Hematopoietic multipotent progenitor cell treated with erythropoietin and hydrocortisone succinate and interleukin-3 and kit ligand, for 17 days (in vitro differentiated cells): Measurements from ENCODE around the gene TENM4.

Experiments
- DNase-seq: peaks from one replicate; pipeline ENCODE4 v3.0.0-alpha.2; 2015; ENCODE audit warnings: low spot score

Gene TENM4

DNA sequence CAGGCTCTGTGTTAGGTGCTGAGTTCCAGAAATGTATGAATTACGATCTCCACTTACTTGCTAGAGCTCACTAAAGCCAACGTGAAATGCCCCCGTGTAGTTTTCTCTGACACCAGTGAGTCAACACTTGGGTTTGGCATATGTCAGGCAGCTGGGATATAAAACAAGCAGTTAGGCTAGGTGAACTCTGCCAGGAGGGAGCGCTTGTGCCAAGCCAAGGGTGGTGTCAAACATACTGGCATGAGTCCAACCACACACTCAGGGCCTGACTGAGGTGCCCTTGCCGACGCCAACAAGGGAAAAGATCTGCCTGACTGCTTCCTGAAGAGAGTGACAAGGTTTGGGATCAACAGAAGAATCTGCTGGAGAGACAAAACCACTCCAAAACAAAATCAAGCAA lies 698.4 kb downstream of the TENM4 start:
- DNase-seq: no peak

- no peak for DNase-seq
These were observed 699.1 kb downstream of the TENM4 start for GRCh38 chr11:78741741-78742140.

GRCh38 chr11:78740199-78741071 lies 700.4 kb downstream of the TENM4 start:
- DNase-seq: no peak

GRCh38 chr11:78737891-78738290 lies 702.9 kb downstream of the TENM4 start:
- no peak for DNase-seq

DNA sequence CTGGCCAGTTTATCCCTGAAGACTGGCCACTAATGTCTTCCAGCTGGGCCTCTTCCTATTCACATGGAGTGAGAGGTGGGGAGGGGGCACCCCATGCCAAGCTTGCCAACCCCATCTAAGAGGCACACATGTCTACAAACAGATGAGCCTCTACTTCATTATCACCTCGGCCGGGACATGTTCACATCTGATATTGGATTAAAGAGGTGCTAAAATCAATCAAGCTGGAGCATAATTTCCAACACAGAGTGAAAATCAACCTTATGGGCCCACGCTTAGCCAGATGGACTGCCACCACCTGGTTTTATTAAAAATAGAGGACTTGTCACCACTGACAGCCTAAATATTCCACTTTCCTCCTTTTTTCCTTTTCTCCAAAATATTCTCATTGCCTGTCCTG lies 703.5 kb downstream of the TENM4 start:
- no peak for DNase-seq

GRCh38 chr11:78735711-78736110 lies 705.1 kb downstream of the TENM4 start:
- no peak for DNase-seq

- no peak for DNase-seq
These were observed 707.8 kb downstream of the TENM4 start for GRCh38 chr11:78733031-78733430.

DNA sequence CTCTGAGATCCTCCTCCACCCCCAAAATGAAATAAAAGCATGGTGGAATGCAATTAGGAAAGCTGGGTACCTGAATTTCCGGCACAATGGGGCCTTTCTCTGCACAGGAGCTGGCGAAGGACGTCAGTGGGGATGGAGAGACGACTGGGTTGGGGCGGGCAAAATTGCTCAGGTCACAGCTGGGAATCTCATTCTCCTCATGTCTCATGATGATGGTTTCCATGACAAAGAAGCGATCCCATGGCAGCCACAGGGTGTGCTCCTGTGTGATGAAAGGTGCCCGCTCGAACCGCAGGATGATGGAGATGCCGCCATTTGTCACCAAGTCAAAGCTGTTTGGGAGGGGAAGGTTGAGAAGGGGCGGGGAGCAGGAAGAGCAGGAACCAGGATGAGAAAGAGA lies 708.6 kb downstream of the TENM4 start:
- no peak for DNase-seq

GRCh38 chr11:78731027-78731426 lies 709.8 kb downstream of the TENM4 start:
- DNase-seq: no peak

GRCh38 chr11:78730267-78730824 lies 710.5 kb downstream of the TENM4 start:
- DNase-seq: no peak

DNA sequence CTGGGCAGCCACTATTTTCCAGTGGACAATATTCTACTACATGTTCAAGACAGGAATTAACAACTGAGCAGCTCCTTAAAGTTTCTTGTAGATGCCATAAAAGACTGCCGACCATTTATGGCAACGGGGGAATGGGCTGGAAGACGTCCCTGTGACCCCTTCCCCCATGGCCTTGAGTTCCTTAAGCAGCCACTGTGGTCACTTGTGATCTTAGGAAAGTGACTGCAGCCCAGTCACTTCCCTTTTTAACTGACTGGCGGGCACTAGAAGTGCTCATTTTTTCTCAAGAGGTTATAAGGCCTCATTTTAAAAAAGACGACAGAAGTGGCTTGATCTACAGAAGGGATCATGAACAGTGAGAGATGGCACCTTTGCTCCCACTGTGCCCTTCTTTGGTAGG lies 713.0 kb downstream of the TENM4 start:
- DNase-seq: no peak

DNA sequence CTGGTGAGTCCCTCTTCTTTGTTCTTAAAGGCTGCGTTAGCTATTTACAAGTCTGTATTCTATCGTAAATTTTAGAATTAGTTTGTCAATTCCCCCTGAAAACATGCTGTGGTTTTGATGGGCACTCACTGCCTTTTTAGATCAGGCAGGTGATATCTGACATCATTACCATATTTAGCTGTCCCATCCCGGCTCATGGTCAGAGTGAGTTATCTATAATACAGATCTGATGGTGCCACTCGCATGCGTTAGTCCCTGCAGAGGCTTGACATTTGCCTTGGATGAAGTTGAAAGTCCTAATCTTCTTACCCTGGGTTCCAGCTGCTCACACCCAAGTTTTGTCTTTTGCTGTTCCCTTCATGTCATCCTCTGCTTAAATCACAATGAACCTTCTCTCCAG lies 715.6 kb downstream of the TENM4 start:
- no peak for DNase-seq

DNA sequence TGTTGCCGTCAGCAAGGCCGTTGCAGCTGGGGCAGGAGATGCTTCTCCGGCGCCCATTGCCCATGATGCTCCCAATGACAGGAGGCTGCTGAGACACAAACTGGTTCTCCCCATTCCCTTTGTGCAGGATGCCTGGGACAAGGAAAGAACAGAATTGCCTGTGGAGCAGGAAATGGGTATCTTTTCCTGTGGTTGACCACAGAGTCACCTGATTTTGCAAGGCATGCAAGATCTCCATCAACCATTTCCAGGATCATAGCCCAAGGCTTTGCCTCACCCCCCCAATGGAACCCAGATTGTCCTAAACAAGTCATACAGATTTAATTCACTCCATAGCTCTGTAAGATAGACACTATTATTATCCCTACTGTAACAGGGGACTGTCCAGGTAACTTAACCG lies 718.0 kb downstream of the TENM4 start:
- no peak for DNase-seq

DNA sequence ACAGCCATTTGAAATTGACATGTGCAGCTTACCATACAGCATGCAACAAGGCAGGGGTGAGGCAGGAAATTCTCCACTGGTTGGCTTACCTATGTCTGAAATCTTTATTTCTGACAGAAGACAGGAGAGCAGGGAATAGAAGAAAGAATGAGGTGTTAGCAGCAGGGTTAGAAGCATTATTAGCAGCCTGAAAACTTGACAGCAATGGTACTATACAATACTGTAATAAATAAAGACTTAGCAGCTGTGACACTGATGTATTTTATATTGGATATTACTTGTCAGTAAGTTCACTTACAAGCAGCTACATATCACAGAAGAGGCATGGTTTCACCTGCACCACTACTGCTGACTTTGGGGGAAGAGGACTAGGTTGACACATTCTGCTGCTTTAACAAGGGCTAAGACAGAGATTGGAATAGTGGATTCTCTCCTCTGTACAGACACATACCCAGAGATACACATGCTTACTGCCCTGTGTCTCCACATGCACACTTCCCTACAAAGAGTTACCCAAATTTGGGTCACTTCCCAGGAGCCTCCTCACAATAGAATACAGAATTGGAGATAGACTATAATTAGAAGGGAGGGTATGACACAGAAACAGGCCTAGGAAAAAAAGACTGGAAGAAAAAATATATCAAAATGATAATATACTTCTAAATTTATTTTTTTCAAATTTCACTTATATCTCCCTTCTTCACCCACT lies 720.4 kb downstream of the TENM4 start:
- DNase-seq: no peak

- no peak for DNase-seq
These were observed 723.8 kb downstream of the TENM4 start for GRCh38 chr11:78717041-78717440.

- DNase-seq: peak; percentile 22
These were observed 725.1 kb downstream of the TENM4 start for GRCh38 chr11:78715639-78716311.

DNA sequence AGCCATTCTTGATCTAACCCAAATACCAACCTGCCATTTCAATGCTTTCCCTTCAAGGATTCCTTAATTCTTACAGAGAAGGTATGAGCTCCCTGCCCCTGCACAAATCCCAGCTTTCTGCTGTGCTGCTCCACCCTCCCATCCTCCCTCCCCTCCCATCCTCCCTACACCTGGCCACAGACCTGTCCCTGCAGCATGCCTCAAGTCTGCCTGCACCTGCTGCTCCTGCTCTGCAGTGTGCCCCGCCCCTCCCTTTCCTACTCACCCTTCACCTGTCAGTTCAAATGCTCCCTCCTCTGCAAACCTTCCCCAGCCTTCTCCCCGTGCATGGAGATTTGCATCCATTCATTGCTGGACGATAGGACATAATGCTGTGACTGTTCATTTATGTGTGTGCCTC lies 726.3 kb downstream of the TENM4 start:
- DNase-seq: no peak

GRCh38 chr11:78711735-78712134 lies 729.1 kb downstream of the TENM4 start:
- no peak for DNase-seq

DNA sequence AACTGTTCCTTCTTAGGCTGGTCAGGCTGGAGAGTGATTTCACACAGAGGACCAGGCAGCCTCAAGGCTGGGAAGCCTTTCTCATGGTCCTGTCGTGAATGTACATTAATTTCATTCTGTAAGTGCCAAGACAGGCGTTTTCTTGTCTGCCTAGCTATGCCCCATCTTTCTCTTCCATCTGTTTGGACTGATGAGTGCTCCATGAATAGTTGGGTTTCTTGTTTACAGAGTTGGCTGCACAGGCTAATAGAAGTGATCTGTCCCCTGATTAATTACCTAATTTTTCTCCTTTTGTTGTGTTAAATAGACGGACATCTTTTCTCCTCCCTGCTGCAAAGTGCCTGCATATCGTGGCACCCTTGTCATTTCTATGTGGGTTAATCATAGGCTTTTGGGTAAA lies 730.4 kb downstream of the TENM4 start:
- no peak for DNase-seq

- no peak for DNase-seq
These were observed 732.4 kb downstream of the TENM4 start for GRCh38 chr11:78708388-78708787.

DNA sequence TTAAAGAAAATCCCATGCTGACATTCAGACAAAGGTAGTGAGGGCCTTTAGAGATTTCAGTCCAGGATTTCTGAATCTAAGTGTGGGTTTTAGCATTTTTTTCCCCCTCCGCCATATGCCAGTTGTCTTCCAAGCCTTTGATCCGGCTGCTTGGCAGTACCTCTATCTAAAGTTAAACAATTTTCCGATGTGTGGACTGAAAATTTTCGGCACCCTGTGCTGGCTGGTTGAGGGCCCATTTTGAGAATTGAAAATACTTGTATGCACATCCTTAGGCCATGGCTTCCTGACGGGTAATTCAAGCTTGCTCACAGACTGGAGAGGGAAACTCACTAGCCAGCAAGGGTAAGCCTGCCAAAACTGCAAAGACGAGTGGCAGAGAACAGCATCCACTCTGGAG lies 734.3 kb downstream of the TENM4 start:
- no peak for DNase-seq

GRCh38 chr11:78704811-78705210 lies 736.0 kb downstream of the TENM4 start:
- DNase-seq: no peak
